K562 (cell line): ENCODE data around the gene DTHD1. TPM values are rescaled to one million over a fixed set of nuclear protein-coding genes. Genes with fewer than 3 reads are reported as not detected.

Experiments used
- ATAC-seq: fragments of 200-7000 bp; cut with Tn5 transposase; 3 replicates; pipeline ENCODE4 v1.9.1; 2020; ENCODE audit warnings: moderate library complexity
- BruUV-seq: library from RNA; stranded (reverse); fragments of 400-500 nt; replicated peaks from 2 replicates; lab custom pipeline; 2021; lab: Mats Ljungman, UMichigan
- CTCF ChIA-PET: fragments of 300-600 bp; formaldehyde crosslinking; extraction: SDS; loops from one replicate; lab custom pipeline; 2021; ENCODE audit warnings: low intra/inter-chr PET ratio; lab: Yijun Ruan, JAX
- POLR2A ChIA-PET: fragments of 300-600, 350-650 bp; sonication (Branson Sonifier 250); formaldehyde crosslinking; extraction: SDS; loops from one replicate; lab custom pipeline; 2021; ENCODE audit warnings: antibody characterized with exemption, inconsistent platforms; lab: Yijun Ruan, JAX
- DNase-seq, 4 experiments: peaks; one replicate each; pipeline versions ENCODE4 v3.0.0 to v3.0.0-alpha.2; 2011 to 2018; ENCODE audit warnings: low spot score in 3 of 4, mixed read lengths in 3 of 4; ENCODE audit errors: extremely low read depth in 1 of 4
- FAIRE-seq: peaks from 2 replicates; lab custom pipeline; 2011; peaks lifted over from hg19 to GRCh38; lab: Jason Lieb, UNC
- H2AFZ ChIP-seq: 2 replicates; pipeline ENCODE4 v1.6.0; 2011; ENCODE audit warnings: low read depth, low read length, control low read depth, inconsistent platforms
- H3K27ac ChIP-seq: fragments of 200-600 bp; 3 replicates; pipeline ENCODE4 v1.8.0; 2011; ENCODE audit warnings: low read depth, mild to moderate bottlenecking, control low read depth, inconsistent platforms, low read length, moderate library complexity, mixed read lengths; ENCODE audit errors: extremely low read depth
- H3K27me3 ChIP-seq, 2 experiments: fragments of 300-600 bp in 1 of 2; 2 replicates in 1 of 2; 3 replicates in 1 of 2; pipeline versions ENCODE4 v1.6.0 to v1.8.0; 2011; ENCODE audit warnings: inconsistent platforms in 2 of 2, low read length in 2 of 2, mild to moderate bottlenecking in 1 of 2, mixed read lengths in 1 of 2, moderate library complexity in 1 of 2; ENCODE audit not compliant: control insufficient read depth in 2 of 2, insufficient read depth in 2 of 2
- H3K36me3 ChIP-seq: fragments of 300-600 bp; 3 replicates; pipeline ENCODE4 v1.8.0; 2011; ENCODE audit warnings: mild to moderate bottlenecking, low read length, inconsistent platforms; ENCODE audit not compliant: control insufficient read depth, insufficient read depth
- H3K4me1 ChIP-seq, 2 experiments: fragments of 200-600 bp in 1 of 2; replicated peaks in 1 of 2; 2 replicates in 1 of 2; 3 replicates in 1 of 2; pipeline versions ENCODE4 v1.5.1 to v1.8.0; 2011; ENCODE audit warnings: inconsistent platforms in 2 of 2, low read length in 2 of 2, mild to moderate bottlenecking in 1 of 2, mixed read lengths in 1 of 2, moderate library complexity in 1 of 2; ENCODE audit not compliant: control insufficient read depth in 2 of 2, insufficient read depth in 2 of 2
- H3K4me2 ChIP-seq: 2 replicates; pipeline ENCODE4 v1.6.1; 2011; ENCODE audit warnings: low read length, control low read depth, inconsistent platforms, mixed read lengths; ENCODE audit not compliant: insufficient read depth
- H3K4me3 ChIP-seq: fragments of 200-600 bp; sonication (generic), shearing (Covaris generic); 2 replicates; pipeline ENCODE4 v1.5.1; 2016; ENCODE audit warnings: control low read depth, inconsistent platforms
- H3K79me2 ChIP-seq: fragments of 200-600 bp; 3 replicates; pipeline ENCODE4 v1.8.0; 2011; ENCODE audit warnings: low read length, inconsistent platforms; ENCODE audit not compliant: control insufficient read depth, insufficient read depth
- H3K9ac ChIP-seq, 2 experiments: 2 replicates each; pipeline versions ENCODE4 v1.6.0 to v1.6.1; 2011; ENCODE audit warnings: low read depth in 2 of 2, low read length in 2 of 2, control low read depth in 1 of 2, inconsistent platforms in 1 of 2, mild to moderate bottlenecking in 1 of 2, mixed read lengths in 1 of 2; ENCODE audit not compliant: insufficient read depth in 1 of 2
- H3K9me1 ChIP-seq: one replicate; pipeline ENCODE4 v1.6.0; 2011; ENCODE audit warnings: inconsistent platforms, mild to moderate bottlenecking, low read length, moderate library complexity; ENCODE audit not compliant: control insufficient read depth, insufficient read depth
- H3K9me3 ChIP-seq: replicated peaks from 2 replicates; pipeline ENCODE4 v1.5.1; 2011; ENCODE audit warnings: low read depth, low read length, inconsistent platforms; ENCODE audit not compliant: control insufficient read depth, insufficient read depth
- H4K20me1 ChIP-seq: replicated peaks from 2 replicates; pipeline ENCODE4 v1.6.1; 2011; ENCODE audit warnings: low read length, inconsistent platforms, mixed read lengths; ENCODE audit not compliant: control insufficient read depth, insufficient read depth
- DPF2 ChIP-seq: fragments of 450-650 bp; IDR thresholded peaks from 2 replicates; pipeline ENCODE4 v1.6.1; 2016
- ETS2 ChIP-seq: IDR thresholded peaks from 2 replicates; pipeline ENCODE4 v1.6.1; 2016; ENCODE audit warnings: borderline replicate concordance, missing genetic modification characterization, mild to moderate bottlenecking, moderate library complexity, missing compliant biosample characterization; ENCODE audit not compliant: poor library complexity, severe bottlenecking
- REST ChIP-seq, 2 experiments: fragments of 450-650 bp; formaldehyde crosslinking in 1 of 2; IDR thresholded peaks; 2 replicates each; pipeline versions ENCODE4 v1.4.0 to v1.6.1; 2014 to 2020; ENCODE audit warnings: mild to moderate bottlenecking in 2 of 2, borderline replicate concordance in 1 of 2, low read depth in 1 of 2
- ZBTB17 ChIP-seq: fragments of 450-650 bp; formaldehyde crosslinking; IDR thresholded peaks from 2 replicates; pipeline ENCODE4 v1.4.0; 2020; ENCODE audit warnings: mild to moderate bottlenecking
- ZNF707 ChIP-seq: fragments of 250-450 bp; sonication (Bioruptor Pico); conservative IDR thresholded peaks from 2 replicates; pipeline ENCODE4 v1.8.0; 2022; ENCODE audit warnings: inconsistent platforms, mild to moderate bottlenecking, moderate library complexity
- WGBS: fragments of 100-300 bp; shearing (Covaris generic); methylation state at CpG from one replicate; pipeline ENCODE4 v1.1.6; 2016; ENCODE audit warnings: low coverage, mixed read lengths; ENCODE audit not compliant: insufficient coverage; ENCODE audit errors: missing lambda C conversion rate; 5-methylcytosine and 5-hydroxymethylcytosine counted together
- in situ Hi-C: fragments of 300-500 bp; cut with MboI; formaldehyde crosslinking; loops from 4 replicates; pipeline ENCODE4 v1.15.0; 2018; ENCODE audit warnings: inconsistent platforms, mixed read lengths
- intact Hi-C: fragments of 100-400 bp; cut with micrococcal nuclease; formaldehyde crosslinking; loops from 2 replicates; pipeline ENCODE4 v1.14.2; 2022
- polyA plus RNA-seq, 8 experiments: library from polyadenylated mRNA; depleted of rRNA in 4 of 8; stranded (reverse) in 5 of 8; unstranded in 3 of 8; fragments of >200 nt; fragmentation: Nextera tagmentation in 2 of 8; fragmentation: Illumina TruSeq in 1 of 8; extraction: Ambion mirVana in 2 of 8; extraction: Trizol in 1 of 8; gene quantifications; 2 replicates each; pipeline versions ENCODE4 v1.2.1 to v1.2.3, GENCODE V29; 2011 to 2014; ENCODE audit warnings: inconsistent platforms in 1 of 8, missing spikeins in 1 of 8
- total RNA-seq, 7 experiments: library from RNA; depleted of rRNA in 6 of 7; stranded (reverse); fragments of >200 nt in 6 of 7; fragmentation: Illumina TruSeq in 2 of 7; extraction: Trizol in 2 of 7; gene quantifications; 2 replicates each; pipeline versions ENCODE4 v1.2.1 to v1.2.3, GENCODE V29; 2011 to 2021; ENCODE audit warnings: low replicate concordance in 1 of 7
- TF ChIP-seq, protein P1 (sequence below), 2 experiments: fragments of 450-650 bp in 1 of 2; IDR thresholded peaks; 2 replicates each; pipeline ENCODE4 v1.6.1; 2011 to 2017; ENCODE audit warnings: low read depth in 2 of 2, antibody characterized with exemption in 1 of 2, borderline replicate concordance in 1 of 2, low read length in 1 of 2, mild to moderate bottlenecking in 1 of 2, mixed read lengths in 1 of 2; ENCODE audit not compliant: control insufficient read depth in 1 of 2
- TF ChIP-seq, protein P2 (sequence below): sonication (generic); formaldehyde crosslinking; IDR thresholded peaks from 2 replicates; pipeline ENCODE4 v1.8.1; 2023; ENCODE audit warnings: mild to moderate bottlenecking, missing genetic modification reagents

DTHD1 gene
- total and polyA plus RNA-seq, 9 of the 15 experiments (the other 6 are each of a cell fraction or from before 2014, with no cell fraction given) = not detected

GRCh38 chr4:36310216-36310615, 28.8 kb downstream of the DTHD1 start:
- Histone ChIP-seq H2AFZ (no peak overlapping the region), H3K36me3 (no peaks in the 10 kb centered on the region), H3K4me3 (no peak overlapping the region), H3K79me2 (no peaks in the 10 kb centered on the region), H3K4me1 (no peaks in the 10 kb centered on the region), H3K27ac (no peak overlapping the region), H3K9ac (no peak overlapping the region), H4K20me1 (no peaks in the 10 kb centered on the region), H3K9me1 (no peaks in the 10 kb centered on the region), H3K4me2 (no peak overlapping the region), H3K9me3 (no peaks in the 10 kb centered on the region), H3K27me3 (no peaks in the 10 kb centered on the region)
- POLR2A ChIA-PET = no interaction called here
- CTCF ChIA-PET = no interaction called here
- 0% methylated on average over 4 of the region's 4 CpGs for WGBS
- FAIRE-seq (no peak), DNase-seq (no peak), ATAC-seq (no peak)
- BruUV-seq = no TSS peak
- in situ Hi-C loops = no loop called here
- intact Hi-C loops = no loop called here
- TF ChIP-seq ETS2 (tag) (no peak), ZBTB17 (no peak), DPF2 (no peak), ZNF707 (CRISPR knock-in tag) (no peak), REST (IDR thresholded peaks at IDR 0.05; ENCODE audit: borderline replicate concordance) (no peak), REST (CRISPR knock-in tag; IDR thresholded peaks at IDR 0.05; ENCODE audit: low read depth) (no peak)
- TF ChIP-seq, protein P1, sequence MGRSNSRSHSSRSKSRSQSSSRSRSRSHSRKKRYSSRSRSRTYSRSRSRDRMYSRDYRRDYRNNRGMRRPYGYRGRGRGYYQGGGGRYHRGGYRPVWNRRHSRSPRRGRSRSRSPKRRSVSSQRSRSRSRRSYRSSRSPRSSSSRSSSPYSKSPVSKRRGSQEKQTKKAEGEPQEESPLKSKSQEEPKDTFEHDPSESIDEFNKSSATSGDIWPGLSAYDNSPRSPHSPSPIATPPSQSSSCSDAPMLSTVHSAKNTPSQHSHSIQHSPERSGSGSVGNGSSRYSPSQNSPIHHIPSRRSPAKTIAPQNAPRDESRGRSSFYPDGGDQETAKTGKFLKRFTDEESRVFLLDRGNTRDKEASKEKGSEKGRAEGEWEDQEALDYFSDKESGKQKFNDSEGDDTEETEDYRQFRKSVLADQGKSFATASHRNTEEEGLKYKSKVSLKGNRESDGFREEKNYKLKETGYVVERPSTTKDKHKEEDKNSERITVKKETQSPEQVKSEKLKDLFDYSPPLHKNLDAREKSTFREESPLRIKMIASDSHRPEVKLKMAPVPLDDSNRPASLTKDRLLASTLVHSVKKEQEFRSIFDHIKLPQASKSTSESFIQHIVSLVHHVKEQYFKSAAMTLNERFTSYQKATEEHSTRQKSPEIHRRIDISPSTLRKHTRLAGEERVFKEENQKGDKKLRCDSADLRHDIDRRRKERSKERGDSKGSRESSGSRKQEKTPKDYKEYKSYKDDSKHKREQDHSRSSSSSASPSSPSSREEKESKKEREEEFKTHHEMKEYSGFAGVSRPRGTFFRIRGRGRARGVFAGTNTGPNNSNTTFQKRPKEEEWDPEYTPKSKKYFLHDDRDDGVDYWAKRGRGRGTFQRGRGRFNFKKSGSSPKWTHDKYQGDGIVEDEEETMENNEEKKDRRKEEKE (IDR thresholded peaks at IDR 0.05; ENCODE audit: borderline replicate concordance in 1 of 2, control insufficient read depth in 1 of 2, low read depth in 2 of 2, low read length in 1 of 2) = no peak
- TF ChIP-seq, protein P2, sequence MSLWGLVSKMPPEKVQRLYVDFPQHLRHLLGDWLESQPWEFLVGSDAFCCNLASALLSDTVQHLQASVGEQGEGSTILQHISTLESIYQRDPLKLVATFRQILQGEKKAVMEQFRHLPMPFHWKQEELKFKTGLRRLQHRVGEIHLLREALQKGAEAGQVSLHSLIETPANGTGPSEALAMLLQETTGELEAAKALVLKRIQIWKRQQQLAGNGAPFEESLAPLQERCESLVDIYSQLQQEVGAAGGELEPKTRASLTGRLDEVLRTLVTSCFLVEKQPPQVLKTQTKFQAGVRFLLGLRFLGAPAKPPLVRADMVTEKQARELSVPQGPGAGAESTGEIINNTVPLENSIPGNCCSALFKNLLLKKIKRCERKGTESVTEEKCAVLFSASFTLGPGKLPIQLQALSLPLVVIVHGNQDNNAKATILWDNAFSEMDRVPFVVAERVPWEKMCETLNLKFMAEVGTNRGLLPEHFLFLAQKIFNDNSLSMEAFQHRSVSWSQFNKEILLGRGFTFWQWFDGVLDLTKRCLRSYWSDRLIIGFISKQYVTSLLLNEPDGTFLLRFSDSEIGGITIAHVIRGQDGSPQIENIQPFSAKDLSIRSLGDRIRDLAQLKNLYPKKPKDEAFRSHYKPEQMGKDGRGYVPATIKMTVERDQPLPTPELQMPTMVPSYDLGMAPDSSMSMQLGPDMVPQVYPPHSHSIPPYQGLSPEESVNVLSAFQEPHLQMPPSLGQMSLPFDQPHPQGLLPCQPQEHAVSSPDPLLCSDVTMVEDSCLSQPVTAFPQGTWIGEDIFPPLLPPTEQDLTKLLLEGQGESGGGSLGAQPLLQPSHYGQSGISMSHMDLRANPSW = no peak
